WI38 (cell line): ENCODE results near the gene FOXN3.

Experiments
- H3K4me3 ChIP-seq: 2 replicates; pipeline ENCODE4 v1.5.1; 2011; ENCODE audit warnings: low read depth, mild to moderate bottlenecking, control low read depth, low read length
- CTCF ChIP-seq: IDR thresholded peaks from 2 replicates; pipeline ENCODE4 v1.5.1; 2012; ENCODE audit warnings: low read depth, mild to moderate bottlenecking, control low read depth, low read length

The FOXN3 gene

GRCh38 chr14:89320381-89321000 lies 96.5 kb downstream of the FOXN3 start:
- no peak for TF ChIP-seq CTCF
- H3K4me3 ChIP-seq = no peak overlapping the region

- TF ChIP-seq CTCF = no peak
- H3K4me3 ChIP-seq = no peak overlapping the region
Observed at GRCh38 chr14:89319687-89320086, 97.3 kb downstream of the FOXN3 start.

GRCh38 chr14:89317051-89317691 lies 99.9 kb downstream of the FOXN3 start:
- no peak for TF ChIP-seq CTCF
- H3K4me3 ChIP-seq = no peak overlapping the region

GRCh38 chr14:89315493-89316470 lies 101.3 kb downstream of the FOXN3 start:
- no peak for TF ChIP-seq CTCF
- H3K4me3 ChIP-seq = no peak overlapping the region

DNA sequence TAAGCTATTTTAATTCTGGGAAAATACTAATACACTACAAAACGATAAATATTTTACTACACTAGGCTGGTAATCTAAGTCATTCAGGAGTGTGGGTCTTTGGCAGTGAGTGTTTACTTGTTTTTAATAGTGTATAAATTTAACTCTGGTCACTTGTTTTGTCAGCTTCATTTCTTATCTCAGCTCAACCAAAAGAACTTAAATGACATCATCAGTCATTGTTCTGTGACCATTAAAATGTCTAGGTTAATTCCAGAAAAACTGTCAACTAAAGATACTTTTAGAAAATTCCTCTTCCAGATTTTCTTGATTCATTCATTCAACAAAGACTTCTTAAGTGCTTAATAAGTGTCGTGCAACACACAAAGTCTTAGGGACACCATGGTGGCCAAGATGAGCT lies 102.8 kb downstream of the FOXN3 start:
- TF ChIP-seq CTCF = no peak
- H3K4me3 ChIP-seq = no peak overlapping the region

GRCh38 chr14:89312932-89313331 lies 104.1 kb downstream of the FOXN3 start:
- H3K4me3 ChIP-seq = no peak overlapping the region
- no peak for TF ChIP-seq CTCF
